B cell (primary cell): ENCODE data around the gene CRACR2A. TPM values are rescaled to one million over a fixed set of nuclear protein-coding genes. Genes with fewer than 3 reads are reported as not detected.

Source experiments
- ATAC-seq: fragments of 200-7000 bp; cut with Tn5 transposase; one replicate; pipeline ENCODE4 v1.10.0; 2021; ENCODE audit warnings: low read depth, mild to moderate bottlenecking, moderate number of reproducible peaks, moderate library complexity
- CTCF ChIA-PET: fragments of 350-600 bp; sonication (Branson Sonifier 250); formaldehyde crosslinking; loops from one replicate; lab custom pipeline; 2021; ENCODE audit warnings: antibody characterized with exemption, inconsistent platforms; lab: Charles Lee
- POLR2A ChIA-PET: fragments of 350-600 bp; sonication (Branson Sonifier 250); formaldehyde crosslinking; loops from one replicate; lab custom pipeline; 2021; ENCODE audit warnings: antibody characterized with exemption; lab: Charles Lee
- DNase-seq: peaks from one replicate; pipeline ENCODE4 v3.0.0; 2013
- H2AFZ ChIP-seq: 2 replicates; pipeline ENCODE4 v1.6.1; 2012; ENCODE audit warnings: mild to moderate bottlenecking, low read depth, low read length; ENCODE audit not compliant: insufficient read depth, poor library complexity, severe bottlenecking
- H3K27ac ChIP-seq, 2 donors: 1 replicate in 1 of 2; 2 replicates in 1 of 2; pipeline ENCODE4 v1.5.1; 2012 to 2013; ENCODE audit warnings: low read length in 2 of 2, mild to moderate bottlenecking in 2 of 2, moderate library complexity in 1 of 2
- H3K27me3 ChIP-seq, 4 experiments: fragments of 200-600 bp in 1 of 4; sonication (generic) in 1 of 4; replicated peaks in 1 of 4; 1 replicate in 2 of 4; 2 replicates in 2 of 4; pipeline versions ENCODE4 v1.6.1 to v1.7.0; 2013 to 2016; ENCODE audit warnings: low read length in 3 of 4, mild to moderate bottlenecking in 2 of 4, mixed read lengths in 1 of 4, moderate library complexity in 1 of 4; ENCODE audit not compliant: insufficient read depth in 4 of 4, control insufficient read depth in 3 of 4; ENCODE audit errors: control extremely low read depth in 1 of 4
- H3K36me3 ChIP-seq, 2 experiments: replicated peaks in 1 of 2; 1 replicate in 1 of 2; 2 replicates in 1 of 2; pipeline versions ENCODE4 v1.6.1 to v1.7.1; 2013; ENCODE audit warnings: low read length in 1 of 2; ENCODE audit not compliant: insufficient read depth in 2 of 2, control insufficient read depth in 1 of 2; ENCODE audit errors: control extremely low read depth in 1 of 2, extremely low read depth in 1 of 2
- H3K4me1 ChIP-seq, 2 donors: fragments of 200-600 bp in 1 of 2; sonication (generic) in 1 of 2; 1 replicate in 1 of 2; 2 replicates in 1 of 2; pipeline versions ENCODE4 v1.5.1 to v1.6.1; 2013 to 2017; ENCODE audit warnings: low read length in 2 of 2; ENCODE audit not compliant: control insufficient read depth in 2 of 2, insufficient read depth in 2 of 2
- H3K4me2 ChIP-seq: replicated peaks from 2 replicates; pipeline ENCODE3; 2012; ENCODE audit warnings: mild to moderate bottlenecking, low read depth, low read length; ENCODE audit not compliant: poor library complexity, severe bottlenecking
- H3K4me3 ChIP-seq, 5 experiments: fragments of 200-600 bp in 1 of 5; sonication (generic) in 1 of 5; 1 replicate in 3 of 5; 2 replicates in 2 of 5; pipeline versions ENCODE4 v1.5.1 to v1.7.0; 2011 to 2016; ENCODE audit warnings: low read length in 4 of 5, mild to moderate bottlenecking in 4 of 5, low read depth in 2 of 5, control low read depth in 1 of 5, moderate library complexity in 1 of 5; ENCODE audit not compliant: insufficient read depth in 1 of 5; ENCODE audit errors: control extremely low read depth in 1 of 5, extremely low read depth in 1 of 5
- H3K79me2 ChIP-seq: fragments of 200-600 bp; sonication (generic); one replicate; pipeline ENCODE4 v1.6.0; 2016; ENCODE audit warnings: low read length; ENCODE audit not compliant: control insufficient read depth, insufficient read depth
- H3K9ac ChIP-seq: fragments of 200-600 bp; sonication (generic); 2 replicates; pipeline ENCODE4 v1.6.1; 2017; ENCODE audit warnings: mild to moderate bottlenecking, low read length, moderate library complexity
- H3K9me3 ChIP-seq, 3 donors: one replicate each; pipeline versions ENCODE4 v1.6.1 to v1.7.1; 2013; ENCODE audit warnings: low read length in 2 of 3; ENCODE audit not compliant: control insufficient read depth in 2 of 3, insufficient read depth in 1 of 3; ENCODE audit errors: control extremely low read depth in 1 of 3
- H4K20me1 ChIP-seq: 2 replicates; pipeline ENCODE4 v1.6.0; 2012; ENCODE audit warnings: mild to moderate bottlenecking, low read length; ENCODE audit not compliant: insufficient read depth, control insufficient read depth, poor library complexity, severe bottlenecking
- H3K27ac Mint-ChIP-seq: one replicate; pipeline ENCODE4 v1.8.0; 2021; ENCODE audit warnings: mixed read lengths
- H3K27me3 Mint-ChIP-seq: one replicate; pipeline ENCODE4 v1.8.0; 2021; ENCODE audit warnings: mixed read lengths
- H3K4me1 Mint-ChIP-seq: one replicate; pipeline ENCODE4 v1.8.0; 2021; ENCODE audit warnings: mixed read lengths
- H3K4me3 Mint-ChIP-seq: one replicate; pipeline ENCODE4 v1.8.0; 2021; ENCODE audit warnings: mixed read lengths
- H3K9me3 Mint-ChIP-seq: one replicate; pipeline ENCODE4 v1.8.0; 2022; ENCODE audit warnings: mixed read lengths; ENCODE audit not compliant: insufficient read depth
- CTCF ChIP-seq: fragments of 200-600 bp; IDR thresholded peaks from one replicate; pipeline ENCODE4 v1.8.0; 2022; ENCODE audit warnings: antibody characterized with exemption, mild to moderate bottlenecking
- EZH2 ChIP-seq: IDR thresholded peaks from 2 replicates; pipeline ENCODE4 v1.6.1; 2012; ENCODE audit warnings: borderline replicate concordance, low read depth, mild to moderate bottlenecking, moderate library complexity, low read length; ENCODE audit not compliant: insufficient read depth, poor library complexity, severe bottlenecking
- WGBS: methylation state at CpG from one replicate; pipeline ENCODE4 v1.1.5; 2013; ENCODE audit warnings: missing lambda C conversion rate; ENCODE audit not compliant: insufficient coverage; 5-methylcytosine and 5-hydroxymethylcytosine counted together
- intact Hi-C: fragments of 100-400 bp; cut with micrococcal nuclease; formaldehyde crosslinking; loops from one replicate; pipeline ENCODE4 v1.10.0; 2022
- polyA plus RNA-seq: library from polyadenylated mRNA; depleted of rRNA; stranded (reverse); fragments of >200 nt; gene quantifications from 2 replicates; pipeline ENCODE4 v1.2.3, GENCODE V29; 2012
- total RNA-seq, 2 donors: library from RNA; stranded (reverse); fragments of 120-200 nt in 1 of 2; gene quantifications; 1 replicate in 1 of 2; 2 replicates in 1 of 2; pipeline versions ENCODE4 v1.2.3 to v1.2.4, GENCODE V29; 2013 to 2022

CRACR2A gene
- total and polyA plus RNA-seq, 2 donors (not counting 1 experiment from before 2014, with no cell fraction given): 15.2 to 26.1 TPM

- POLR2A ChIA-PET: no interaction called here
- H3K4me1 Mint-ChIP-seq: no peaks in the 10 kb centered on the region
- no CpG with 5 or more reads among the region's 2 CpGs for WGBS
These were observed 42.2 kb upstream of the CRACR2A start for GRCh38 chr12:3795066-3795465.

More at GRCh38 chr12:3795066-3795465, 42.2 kb upstream of the CRACR2A start:
- no peak overlapping the region for H3K27ac Mint-ChIP-seq
- no peak overlapping the region for H3K4me3 Mint-ChIP-seq
- H3K4me1 ChIP-seq: no peaks in the 10 kb centered on the region
- no peak overlapping the region for H3K4me2 ChIP-seq
- intact Hi-C loops: no loop called here
- H3K36me3 ChIP-seq: no peaks in the 10 kb centered on the region
- no peak overlapping the region for H3K27ac ChIP-seq
- no peaks in the 10 kb centered on the region for H3K27me3 ChIP-seq
- H3K9me3 Mint-ChIP-seq: no peaks in the 10 kb centered on the region
- CTCF ChIA-PET: interaction anchor here (1.1 to 2.2 kb wide), 3 partner anchors 8 to 495 kb away, joined by 4 to 8 read pairs (median 4); no protein-coding TSS in a partner anchor
- H2AFZ ChIP-seq: no peak overlapping the region
- no peaks in the 10 kb centered on the region for H3K79me2 ChIP-seq
- no peaks in the 10 kb centered on the region for H4K20me1 ChIP-seq
- no peaks in the 10 kb centered on the region for H3K9me3 ChIP-seq
- H3K27me3 Mint-ChIP-seq: no peaks in the 10 kb centered on the region
- ATAC-seq (no peak), DNase-seq (no peak)
- TF ChIP-seq CTCF (no peak), EZH2 (no peak)
- no peak overlapping the region for H3K4me3 ChIP-seq
- no peak overlapping the region for H3K9ac ChIP-seq
